T-helper 2 cell treated with Interferon-gamma antibody and Interleukin-4, amounts not matched to agents 100 ng/mL and 5 ng/mL, for 36 hours (primary cell): ENCODE results near the gene CEP131. TPM values are rescaled to one million over a fixed set of nuclear protein-coding genes. Genes with fewer than 3 reads are reported as not detected.

Experiments
- intact Hi-C: fragments of 100-400 bp; cut with micrococcal nuclease; formaldehyde crosslinking; loops from one replicate; pipeline ENCODE4 v1.15.1; 2023
- total RNA-seq: library from RNA; stranded (reverse); gene quantifications from 2 replicates; pipeline ENCODE4 v1.2.3, GENCODE V29; 2022

The CEP131 gene
- 13.7 and 14.4 TPM in 2 replicates for total RNA-seq

DNA sequence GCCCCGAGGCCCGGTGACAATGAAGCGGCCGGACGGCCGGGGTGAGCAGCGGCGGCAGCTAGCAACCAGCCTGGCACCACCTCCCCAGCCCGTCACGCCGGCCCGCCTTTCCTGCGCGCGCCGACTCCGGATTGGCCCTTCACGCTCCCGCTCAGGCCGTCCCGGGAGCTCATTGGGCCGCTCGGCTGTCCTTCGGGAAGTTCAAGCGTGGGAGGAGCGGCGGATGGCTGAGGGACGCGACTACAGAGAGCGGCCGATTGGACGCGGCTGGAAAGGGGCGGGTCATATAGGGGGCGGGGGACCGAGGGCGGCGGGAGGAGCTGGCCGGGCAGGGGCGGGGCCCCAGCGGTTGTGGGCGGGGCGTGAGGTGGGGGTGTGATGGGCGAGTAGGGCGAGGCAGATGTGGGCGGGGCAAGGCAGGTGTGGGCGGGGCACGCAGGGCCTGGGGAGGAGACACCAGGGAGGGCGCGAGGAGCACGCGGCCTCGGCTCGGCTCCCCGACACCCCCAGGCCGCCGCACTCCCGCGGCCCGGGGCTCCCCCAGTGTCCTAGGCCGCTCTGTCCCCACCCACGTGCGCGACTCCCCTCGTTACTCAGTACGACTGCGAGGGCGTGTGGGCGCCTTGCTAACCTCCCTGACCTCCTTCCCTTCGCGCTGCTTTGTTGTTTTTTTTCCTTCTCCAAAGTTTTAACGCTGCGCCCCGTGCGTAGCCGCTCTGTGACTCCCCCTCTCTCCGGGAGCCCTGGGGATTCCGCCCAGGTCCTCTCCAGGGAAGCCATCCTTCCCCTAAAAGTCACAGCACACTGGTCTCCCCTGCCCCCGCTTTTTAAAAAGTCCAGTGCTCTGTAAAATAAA is at the start of gene CEP131:
Gene CEP131, minus strand, starts transcription at position 60 of the 856 bp plus-strand sequence. CDS start 2,909 bp downstream, outside the sequence.
- intact Hi-C loops, result loop anchor here (1.0 kb wide), 2 partner anchors 16 to 104 kb away; partner anchors contain the start of genes NDUFAF8 and TEPSIN

DNA sequence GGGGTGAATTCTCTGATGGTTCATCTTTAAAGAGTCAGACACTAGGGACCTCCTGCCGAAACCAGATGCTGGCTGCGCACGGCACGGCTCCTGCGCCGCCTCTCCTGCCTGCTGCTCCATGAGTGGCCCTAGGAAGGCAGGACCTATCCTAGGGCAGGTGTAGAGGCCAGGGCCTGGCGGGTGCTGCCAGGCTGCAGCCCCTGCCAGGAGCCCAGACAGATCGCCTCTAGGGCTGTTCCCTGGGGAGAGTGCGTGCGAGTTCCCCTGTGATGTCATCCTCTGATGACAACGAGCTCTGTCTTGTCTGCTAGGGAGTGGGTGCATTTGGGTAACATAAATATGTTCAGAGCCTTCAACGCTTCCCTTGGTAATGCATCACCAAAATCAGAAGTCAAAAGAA is 48.5 kb upstream of the CEP131 start:
- intact Hi-C loops, result no loop called here

DNA sequence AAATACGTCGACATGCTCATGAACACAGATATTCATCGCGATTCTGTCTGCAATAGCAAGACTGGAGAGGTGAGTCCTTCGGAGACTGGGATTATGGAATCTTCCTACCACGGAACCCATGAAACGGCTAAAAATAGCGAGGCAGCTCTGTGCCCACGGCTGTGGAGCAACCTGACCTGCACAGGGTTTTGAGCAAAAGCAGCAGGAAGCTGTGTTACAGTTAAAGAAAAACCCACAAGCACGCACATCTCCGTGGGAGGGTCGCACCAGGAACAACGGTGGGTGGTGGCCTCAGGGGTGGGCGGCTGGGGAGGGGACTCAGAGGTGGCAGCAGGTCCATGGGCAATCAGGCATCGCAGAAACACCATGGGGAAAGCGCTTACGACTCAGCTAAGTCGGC is 47.5 kb upstream of the CEP131 start:
- intact Hi-C loops, result no loop called here

DNA sequence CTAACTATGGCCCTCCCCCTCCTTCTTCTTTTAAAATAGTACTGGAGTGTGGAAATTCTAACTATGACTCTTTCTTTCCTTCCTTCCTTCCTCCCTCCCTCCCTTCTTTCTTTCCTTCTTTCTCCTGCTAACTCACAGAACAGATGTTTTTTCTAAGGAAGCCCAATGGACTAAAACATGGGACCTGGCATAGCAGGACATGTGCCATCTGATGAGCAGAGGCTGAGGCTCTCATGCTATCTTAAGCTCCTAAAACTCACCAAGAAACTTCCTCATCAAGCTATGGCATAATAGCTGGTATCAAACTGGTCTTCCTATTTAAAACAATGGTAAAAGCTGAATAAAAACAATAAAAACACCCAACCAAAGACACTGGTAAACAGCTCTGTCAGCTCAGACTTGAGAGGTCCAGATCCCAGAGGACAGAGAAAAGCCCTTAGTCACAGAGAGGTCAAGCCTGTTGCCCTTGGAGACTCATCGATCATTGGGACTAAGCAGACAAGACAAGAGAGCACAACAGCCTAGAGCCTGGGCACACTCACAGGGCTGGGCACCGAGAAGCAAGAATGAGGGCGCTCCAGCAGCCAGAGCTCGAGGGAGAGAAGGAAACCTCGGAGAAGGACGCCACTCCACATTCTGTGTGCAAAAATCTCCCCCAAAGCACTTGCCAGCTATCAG is 44.8 kb upstream of the CEP131 start:
- intact Hi-C loops, result no loop called here

DNA sequence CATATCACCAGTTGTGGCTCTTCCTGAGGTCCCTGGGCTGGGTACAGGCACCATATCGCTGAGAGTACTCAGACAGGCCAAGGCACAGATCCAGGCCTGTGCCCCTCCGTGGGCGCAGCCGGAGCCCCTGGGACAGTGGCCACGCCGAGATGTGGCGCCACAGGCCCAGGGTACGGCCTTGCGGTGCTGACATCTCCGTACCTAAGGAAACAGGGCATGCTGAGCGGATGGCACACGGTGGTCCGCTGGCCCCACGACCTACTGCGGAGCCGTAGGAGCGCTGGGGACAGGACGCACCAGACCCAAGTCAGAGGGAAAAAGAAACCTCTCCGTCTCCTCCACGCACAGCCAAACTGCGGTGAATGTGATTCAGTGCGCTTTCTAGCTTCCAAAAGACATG is 42.8 kb upstream of the CEP131 start:
- intact Hi-C loops, result no loop called here

GRCh38 chr17:81264640-81265039 is 41.9 kb upstream of the CEP131 start:
- intact Hi-C loops, result no loop called here

GRCh38 chr17:81263371-81264181 is 40.8 kb upstream of the CEP131 start:
- intact Hi-C loops, result no loop called here

GRCh38 chr17:81261582-81262336 is 39.0 kb upstream of the CEP131 start:
- intact Hi-C loops, result no loop called here

DNA sequence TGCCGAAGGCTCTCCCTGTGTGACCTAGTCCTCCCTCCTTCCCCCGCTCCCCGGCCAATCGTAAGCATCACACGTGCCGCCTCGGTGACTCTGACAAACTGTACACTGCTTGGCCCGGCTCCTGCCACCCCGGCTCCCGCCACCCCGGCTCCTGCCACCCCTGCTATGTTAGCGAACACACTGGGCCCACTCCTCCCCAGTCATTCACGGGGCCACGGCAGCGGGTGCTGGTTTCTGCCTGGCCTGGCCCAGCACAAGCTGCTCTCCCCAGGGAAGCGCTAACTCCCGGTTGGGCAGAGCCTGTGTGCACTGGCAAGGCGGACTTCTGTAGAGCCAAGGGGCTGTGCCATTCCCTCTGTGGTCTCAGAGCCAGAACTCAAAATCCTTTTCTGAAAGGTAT is 38.3 kb upstream of the CEP131 start:
- intact Hi-C loops, result no loop called here

- intact Hi-C loops, result no loop called here
Measured at GRCh38 chr17:81260641-81261040, 37.9 kb upstream of the CEP131 start.

GRCh38 chr17:81260171-81260570 is 37.4 kb upstream of the CEP131 start:
- intact Hi-C loops, result no loop called here

DNA sequence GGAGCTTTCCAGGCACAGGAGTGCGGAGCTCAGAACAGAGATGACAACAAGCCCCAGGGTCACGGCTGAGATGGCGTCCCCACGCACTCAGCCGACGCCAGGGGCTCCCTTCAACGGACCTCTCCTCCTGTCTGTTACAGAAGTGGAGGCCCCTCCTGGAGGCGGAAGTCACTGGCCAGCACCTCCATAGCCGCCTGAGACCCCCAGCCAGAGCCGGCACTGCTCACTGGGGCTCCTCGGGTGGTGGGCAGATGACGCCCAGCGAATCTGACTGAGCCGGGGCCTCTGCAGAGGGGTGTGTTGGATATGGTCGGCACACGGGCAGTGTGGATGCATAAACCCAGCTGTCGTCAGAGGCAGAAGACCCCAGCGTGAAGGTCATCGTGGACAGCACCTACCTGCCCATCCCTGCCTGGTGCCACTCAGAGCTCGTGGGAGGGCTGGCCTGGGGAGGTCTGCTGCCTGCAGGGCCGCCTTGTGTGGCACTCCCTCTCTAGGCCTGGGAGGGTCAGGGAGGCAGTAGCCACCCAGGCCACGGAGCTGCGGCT is 36.4 kb upstream of the CEP131 start:
- intact Hi-C loops, result no loop called here

DNA sequence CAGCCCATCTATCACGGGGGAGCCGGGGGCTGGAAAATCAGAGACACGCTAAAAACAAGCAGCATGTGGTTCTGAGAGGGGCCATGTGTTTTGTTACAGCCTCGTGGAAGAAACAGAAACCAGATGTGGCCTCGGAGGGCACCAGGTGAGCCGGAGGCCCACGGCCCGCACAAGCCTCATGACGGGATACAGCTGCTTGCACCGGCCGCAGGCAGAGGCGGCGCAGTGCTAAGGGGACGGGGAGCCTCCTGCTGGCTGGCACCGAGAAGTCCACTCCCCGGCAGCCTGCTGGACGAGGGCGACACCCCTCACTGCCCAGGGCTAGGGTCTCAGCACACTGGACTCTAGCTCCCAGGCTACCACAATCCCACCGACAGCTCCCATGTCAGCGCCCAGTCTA is 35.5 kb upstream of the CEP131 start:
- intact Hi-C loops, result no loop called here

DNA sequence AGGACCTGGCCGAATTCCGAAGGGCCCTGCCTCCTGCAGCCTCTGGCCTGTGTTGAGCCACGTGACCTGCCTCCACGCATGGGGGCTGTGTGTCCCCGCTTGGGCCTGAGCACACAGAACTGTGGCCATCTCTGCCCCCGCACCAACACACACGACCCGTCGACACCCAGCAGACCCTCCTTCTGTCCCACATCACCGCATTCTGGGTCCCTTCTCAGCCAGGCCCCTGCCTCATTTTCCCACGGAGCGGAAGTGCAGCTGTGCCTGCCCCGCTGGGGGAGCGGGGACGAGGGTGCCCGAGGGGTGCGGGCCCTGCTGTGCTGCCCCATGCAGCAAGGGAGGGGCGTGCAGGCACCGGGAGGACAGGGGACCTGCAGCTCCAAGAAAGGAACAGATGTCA is 34.8 kb upstream of the CEP131 start:
- intact Hi-C loops, result no loop called here

DNA sequence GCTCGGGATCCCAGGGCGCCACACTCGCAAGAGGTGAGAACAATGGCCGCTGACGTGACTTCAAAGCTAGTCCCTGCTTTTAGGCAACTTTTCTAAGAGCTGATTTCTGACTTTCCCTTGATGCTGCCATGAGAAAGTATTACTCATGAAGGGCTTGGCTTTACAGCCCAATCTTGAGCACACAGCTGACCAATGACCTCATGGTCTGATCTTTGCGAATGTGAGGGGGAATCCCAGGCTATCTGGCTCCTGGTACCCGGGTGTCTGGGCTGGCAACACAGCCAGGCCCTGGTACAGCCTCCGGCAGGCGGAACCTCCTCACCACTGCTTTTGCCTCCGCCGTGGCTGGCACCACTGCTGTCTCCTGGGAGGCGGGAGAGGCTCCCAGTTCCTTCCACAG is 33.9 kb upstream of the CEP131 start:
- intact Hi-C loops, result no loop called here

DNA sequence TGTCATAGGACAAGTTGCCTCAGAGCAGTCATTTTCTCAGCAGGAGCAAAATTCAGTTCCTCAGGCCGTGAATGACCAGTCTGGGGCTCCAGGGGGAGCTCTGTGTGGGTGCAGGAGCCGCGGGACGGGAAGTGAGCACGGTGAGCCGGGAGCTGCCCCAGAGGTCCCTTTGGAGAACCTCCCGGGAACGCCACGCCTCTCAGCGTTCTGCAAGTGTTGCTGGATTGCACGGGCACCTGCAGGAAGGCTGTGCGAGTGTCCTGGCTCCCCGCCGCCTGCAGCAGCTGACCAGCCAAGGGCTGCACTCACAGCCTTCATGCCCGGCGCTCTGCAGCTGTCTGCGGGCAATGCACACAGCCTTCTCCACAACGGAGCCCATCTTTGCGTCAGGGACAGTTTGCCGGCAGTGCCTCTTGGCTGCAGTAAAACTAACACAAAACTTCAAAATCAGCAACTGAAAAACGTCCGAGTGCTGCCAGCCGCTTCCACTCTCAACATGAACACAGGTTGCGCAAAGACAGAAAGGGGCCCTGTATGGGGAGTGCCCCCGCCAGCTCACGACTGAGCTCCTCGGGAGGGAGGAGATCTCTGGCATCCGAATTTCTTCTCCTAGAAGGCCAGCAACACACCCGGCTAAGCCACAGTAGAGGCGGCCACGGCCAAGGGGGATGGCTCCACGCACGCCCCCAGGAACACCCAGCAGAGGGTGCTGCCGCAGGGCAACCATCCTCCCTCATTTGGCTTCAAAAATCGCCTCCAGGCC is 32.4 kb upstream of the CEP131 start:
- intact Hi-C loops, result loop anchor here (5.0 kb wide), 2 partner anchors 42 to 347 kb away; partner anchors contain the start of gene SLC38A10

DNA sequence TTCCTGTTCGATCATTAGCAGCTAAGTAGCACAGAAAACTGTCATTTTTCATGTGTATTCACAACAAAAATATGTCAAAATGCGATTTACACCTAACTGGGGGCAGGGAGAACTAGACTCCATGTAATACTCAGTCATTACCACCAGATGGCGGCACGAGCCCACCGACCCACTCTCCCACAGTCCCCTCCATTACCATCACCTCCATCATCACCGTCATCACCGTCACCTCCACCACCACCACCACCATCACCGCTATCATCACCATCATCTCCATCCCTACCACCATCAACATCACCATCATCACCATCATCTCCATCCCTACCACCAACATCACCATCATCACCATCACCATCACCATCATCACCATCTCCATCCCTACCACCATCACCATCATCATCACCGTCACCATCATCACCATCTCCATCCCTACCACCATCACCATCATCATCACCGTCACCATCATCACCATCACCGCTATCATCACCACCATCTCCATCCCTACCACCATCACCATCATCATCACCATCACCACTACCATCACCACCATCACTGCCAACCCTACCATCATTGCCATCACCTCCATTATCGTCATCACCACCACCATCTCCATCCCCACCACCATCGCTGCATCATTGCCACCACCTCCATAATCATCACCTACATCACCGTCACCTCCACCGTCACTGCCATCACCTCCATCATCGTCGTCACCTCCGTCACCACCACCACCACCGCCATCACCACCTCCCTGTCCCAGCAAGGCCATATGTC is 30.8 kb upstream of the CEP131 start:
- intact Hi-C loops, result loop anchor here (1.0 to 5.0 kb wide), 3 partner anchors 44 to 349 kb away; partner anchors contain the start of gene SLC38A10

DNA sequence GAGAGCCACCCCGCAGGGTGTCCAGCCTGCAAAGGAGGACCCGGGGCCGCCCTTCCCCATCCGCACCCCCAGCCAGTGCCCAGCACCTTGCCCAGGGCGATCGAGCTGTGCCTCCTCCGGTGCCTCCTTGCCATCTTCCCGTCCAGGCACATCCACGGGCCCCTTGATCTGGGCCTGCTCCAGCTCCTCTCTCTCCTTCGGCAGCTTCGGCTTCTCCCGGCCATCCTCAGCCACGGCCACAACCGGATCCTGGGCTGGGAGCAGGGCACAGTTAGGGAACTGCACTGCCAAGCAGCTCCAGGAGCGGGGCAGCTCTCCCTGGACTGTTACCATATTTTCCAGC is 30.2 kb upstream of the CEP131 start:
- intact Hi-C loops, result loop anchor here (1.0 to 5.0 kb wide), 3 partner anchors 44 to 349 kb away; partner anchors contain the start of gene SLC38A10
